ENCODE results near the gene GRK7.

Gene GRK7, protein sequence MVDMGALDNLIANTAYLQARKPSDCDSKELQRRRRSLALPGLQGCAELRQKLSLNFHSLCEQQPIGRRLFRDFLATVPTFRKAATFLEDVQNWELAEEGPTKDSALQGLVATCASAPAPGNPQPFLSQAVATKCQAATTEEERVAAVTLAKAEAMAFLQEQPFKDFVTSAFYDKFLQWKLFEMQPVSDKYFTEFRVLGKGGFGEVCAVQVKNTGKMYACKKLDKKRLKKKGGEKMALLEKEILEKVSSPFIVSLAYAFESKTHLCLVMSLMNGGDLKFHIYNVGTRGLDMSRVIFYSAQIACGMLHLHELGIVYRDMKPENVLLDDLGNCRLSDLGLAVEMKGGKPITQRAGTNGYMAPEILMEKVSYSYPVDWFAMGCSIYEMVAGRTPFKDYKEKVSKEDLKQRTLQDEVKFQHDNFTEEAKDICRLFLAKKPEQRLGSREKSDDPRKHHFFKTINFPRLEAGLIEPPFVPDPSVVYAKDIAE (N-terminal part only)

DNA sequence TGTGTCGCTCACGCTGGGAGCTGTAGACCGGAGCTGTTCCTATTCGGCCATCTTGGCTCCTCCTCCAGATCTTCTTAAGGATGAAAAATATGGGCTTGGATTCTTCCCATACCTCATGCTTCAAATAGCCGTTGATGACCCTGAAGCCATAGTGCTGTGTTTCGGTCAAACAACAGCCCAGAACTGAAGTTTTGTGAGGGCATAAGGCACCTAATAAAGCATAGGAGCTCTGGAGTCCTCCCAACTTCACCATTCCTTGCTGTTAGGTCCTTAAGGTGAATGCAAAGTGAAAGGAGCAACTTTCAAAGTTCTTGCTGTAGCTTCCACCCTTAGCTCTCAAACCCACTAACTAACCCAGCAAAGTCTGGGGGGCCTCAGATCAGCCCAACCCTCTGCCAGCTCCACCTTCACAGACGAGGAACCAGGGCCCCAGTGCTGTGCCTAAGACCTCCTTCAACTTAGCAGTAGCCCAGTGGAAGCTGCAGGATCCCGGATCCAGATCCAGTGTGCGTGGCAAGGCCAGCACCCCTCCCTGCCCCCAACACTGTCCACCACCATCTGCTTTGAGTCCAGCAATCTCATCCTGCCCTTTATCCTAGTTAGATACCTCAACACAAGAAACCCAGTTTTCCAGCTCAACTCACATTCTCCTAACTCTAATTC lies at the start of gene GRK7:
Gene GRK7, plus strand, starts transcription at position 321 of the 663 bp plus-strand sequence. CDS start 14,877 bp downstream, outside the sequence.
- FAIRE-seq (no peak), DNase-seq (ENCODE audit: low spot score) (no peak)

GRCh38 chr3:141714671-141715070 lies 48.5 kb upstream of the GRK7 start:
- DNase-seq (ENCODE audit: low spot score) (no peak), FAIRE-seq (no peak)

DNA sequence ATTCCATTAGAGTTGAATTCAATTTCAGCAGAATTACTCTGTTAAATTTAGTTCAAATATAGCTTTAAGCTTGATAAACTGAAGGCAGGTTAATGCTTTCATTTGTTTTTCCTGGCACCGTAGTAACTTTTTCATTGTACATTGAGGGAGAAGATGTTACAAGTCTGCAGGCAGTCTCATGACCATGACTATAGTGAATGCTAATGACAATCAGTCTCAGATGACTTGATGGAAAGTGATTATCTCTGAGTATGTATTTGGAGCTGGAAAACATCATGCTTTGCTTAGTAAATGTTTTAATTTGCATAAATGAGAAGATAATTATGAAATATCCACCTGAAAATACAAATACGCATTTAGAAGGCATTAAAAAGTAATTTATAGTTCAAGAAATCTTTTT lies 41.1 kb upstream of the GRK7 start:
- FAIRE-seq (no peak), DNase-seq (ENCODE audit: low spot score) (no peak)

GRCh38 chr3:141722648-141723047 lies 40.6 kb upstream of the GRK7 start:
- FAIRE-seq (no peak), DNase-seq (ENCODE audit: low spot score) (no peak)

GRCh38 chr3:141723255-141723654 lies 40.0 kb upstream of the GRK7 start:
- FAIRE-seq (no peak), DNase-seq (ENCODE audit: low spot score) (no peak)

DNA sequence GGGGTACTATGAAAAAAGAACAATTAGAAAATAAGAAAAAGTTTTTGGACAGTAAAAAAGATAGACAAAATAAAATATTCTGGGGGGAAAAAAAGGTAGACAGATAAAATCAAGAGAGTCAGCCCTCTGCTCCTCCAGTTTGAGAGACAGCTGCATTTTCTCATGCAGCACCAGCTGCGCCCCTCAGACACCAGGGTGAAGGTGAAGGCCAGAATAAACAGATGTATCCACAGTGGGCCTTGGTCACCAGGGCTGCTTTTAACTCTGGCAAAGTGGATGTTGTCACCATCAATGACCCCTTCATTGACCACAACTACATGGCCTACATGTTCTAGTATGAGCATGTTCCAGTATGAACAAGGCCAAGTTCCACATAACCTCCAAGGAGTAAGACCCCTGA lies 39.0 kb upstream of the GRK7 start:
- no peak for FAIRE-seq
- DNase-seq (ENCODE audit: low spot score) = no peak

GRCh38 chr3:141725036-141725435 lies 38.2 kb upstream of the GRK7 start:
- DNase-seq (ENCODE audit: low spot score) = no peak
- FAIRE-seq = no peak

DNA sequence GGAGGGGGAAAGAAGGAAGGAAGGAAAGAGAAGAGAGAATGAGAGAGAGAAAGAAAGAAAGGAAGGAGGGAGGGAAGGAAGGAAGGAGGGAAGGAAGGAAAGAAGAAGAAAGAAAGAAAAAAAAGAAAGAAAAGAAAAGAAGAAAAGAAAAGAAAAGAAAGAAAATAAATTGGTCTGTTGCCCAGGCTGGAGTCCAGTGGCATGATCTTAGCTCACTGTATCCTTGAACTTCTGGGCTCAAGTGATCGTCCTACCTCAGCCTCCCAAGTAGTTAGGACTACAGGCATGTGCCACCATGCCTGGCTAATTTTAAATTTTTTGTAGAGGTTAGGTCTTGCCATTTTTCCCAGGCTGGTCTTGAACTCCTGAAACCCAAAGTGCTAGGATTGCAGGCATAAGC lies 36.7 kb upstream of the GRK7 start:
- no peak for DNase-seq (ENCODE audit: low spot score)
- FAIRE-seq = no peak

GRCh38 chr3:141728355-141728892 lies 34.8 kb upstream of the GRK7 start:
- FAIRE-seq (no peak), DNase-seq (ENCODE audit: low spot score) (no peak)

GRCh38 chr3:141729240-141729639 lies 34.0 kb upstream of the GRK7 start:
- FAIRE-seq (no peak), DNase-seq (ENCODE audit: low spot score) (no peak)

- DNase-seq (ENCODE audit: low spot score) (no peak), FAIRE-seq (no peak)
Observed at GRCh38 chr3:141735176-141735575, 28.0 kb upstream of the GRK7 start.

- DNase-seq (ENCODE audit: low spot score) (no peak), FAIRE-seq (no peak)
Observed at GRCh38 chr3:141735770-141736465, 27.3 kb upstream of the GRK7 start.

DNA sequence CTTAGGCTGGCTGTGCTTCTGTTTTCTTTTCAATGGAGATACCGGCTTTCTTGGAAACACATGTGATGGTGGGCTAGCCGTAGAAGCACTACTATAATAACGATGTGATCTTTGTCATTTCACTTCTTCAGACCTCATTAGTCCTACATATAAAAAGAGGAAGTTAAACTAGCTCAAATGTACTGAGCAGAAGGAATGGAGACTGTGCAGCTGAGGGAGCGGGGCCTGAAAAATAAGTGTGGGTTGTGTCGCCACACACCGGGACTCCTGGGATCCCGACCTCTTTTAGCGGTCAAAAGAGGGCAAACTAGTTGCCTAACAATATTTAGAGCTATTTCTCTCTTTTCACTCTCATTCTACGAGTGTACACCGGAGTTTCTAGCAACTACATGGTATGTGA lies 26.1 kb upstream of the GRK7 start:
- FAIRE-seq (no peak), DNase-seq (ENCODE audit: low spot score) (no peak)

DNA sequence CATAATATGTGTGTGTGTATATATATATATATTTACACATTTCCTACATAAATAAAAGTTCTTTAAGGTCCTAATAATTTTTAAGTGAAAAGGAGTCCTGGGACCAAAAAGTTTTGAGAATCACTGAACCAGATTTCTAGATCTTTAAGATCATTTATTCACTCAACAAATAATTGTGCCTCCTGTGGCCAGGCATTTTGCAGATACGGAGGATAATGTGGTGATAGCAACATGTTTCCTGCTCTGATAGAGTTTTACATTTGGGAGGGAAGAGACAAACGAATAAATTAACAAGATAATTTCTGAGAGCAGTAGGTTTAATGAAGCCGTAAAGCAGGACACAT lies 25.6 kb upstream of the GRK7 start:
- DNase-seq (ENCODE audit: low spot score) (no peak), FAIRE-seq (no peak)

DNA sequence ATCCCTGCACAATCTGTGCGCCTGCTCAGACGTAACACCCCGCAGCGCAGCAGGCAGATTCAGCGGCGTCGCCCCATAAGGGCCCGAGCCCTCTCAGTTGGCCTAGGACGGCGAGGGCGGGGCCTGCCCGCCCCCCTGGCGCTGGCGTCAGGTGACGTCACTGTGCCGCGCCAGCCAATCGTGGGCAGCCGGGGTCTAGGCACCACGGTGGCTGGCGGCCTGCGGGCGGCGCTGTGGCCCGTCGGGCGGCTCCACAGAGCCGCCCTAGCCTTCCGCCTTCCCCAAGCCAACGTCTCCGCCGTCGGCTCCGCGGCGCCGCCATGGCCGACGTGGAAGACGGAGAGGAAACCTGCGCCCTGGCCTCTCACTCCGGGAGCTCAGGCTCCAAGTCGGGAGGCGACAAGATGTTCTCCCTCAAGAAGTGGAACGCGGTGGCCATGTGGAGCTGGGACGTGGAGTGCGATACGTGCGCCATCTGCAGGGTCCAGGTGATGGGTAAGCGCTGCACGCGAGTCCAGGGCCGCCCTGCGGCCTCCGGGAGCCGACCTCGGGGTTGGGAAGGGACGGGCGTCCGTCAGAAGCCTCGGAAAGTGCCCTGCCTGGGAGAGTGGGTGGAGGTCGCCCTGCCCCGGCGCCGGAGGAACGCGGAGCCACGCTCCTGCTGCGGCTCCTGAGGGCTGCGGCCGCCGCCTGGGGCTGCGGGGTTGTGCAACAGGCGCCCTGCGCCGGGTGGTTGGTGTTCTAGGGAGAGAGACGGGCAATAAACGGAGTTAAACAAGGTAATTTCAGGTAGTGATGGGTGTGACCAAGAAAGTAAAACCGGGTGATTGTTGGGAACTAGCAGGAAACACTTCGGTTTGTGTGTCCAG lies 25.0 kb upstream of the GRK7 start, which contains the start of gene RNF7:
Gene RNF7, plus strand, starts transcription at position 277 of the 869 bp plus-strand sequence. Its CDS starts 44 bp downstream, at position 321.
- FAIRE-seq (peak; percentile 32), DNase-seq (ENCODE audit: low spot score) (peak; percentile 95)

- DNase-seq (ENCODE audit: low spot score) (peak; percentile 16), FAIRE-seq (no peak)
Observed at GRCh38 chr3:141738891-141739363, 24.3 kb upstream of the GRK7 start.

GRCh38 chr3:141739731-141740130 lies 23.5 kb upstream of the GRK7 start:
- DNase-seq (ENCODE audit: low spot score) = no peak
- FAIRE-seq = no peak

DNA sequence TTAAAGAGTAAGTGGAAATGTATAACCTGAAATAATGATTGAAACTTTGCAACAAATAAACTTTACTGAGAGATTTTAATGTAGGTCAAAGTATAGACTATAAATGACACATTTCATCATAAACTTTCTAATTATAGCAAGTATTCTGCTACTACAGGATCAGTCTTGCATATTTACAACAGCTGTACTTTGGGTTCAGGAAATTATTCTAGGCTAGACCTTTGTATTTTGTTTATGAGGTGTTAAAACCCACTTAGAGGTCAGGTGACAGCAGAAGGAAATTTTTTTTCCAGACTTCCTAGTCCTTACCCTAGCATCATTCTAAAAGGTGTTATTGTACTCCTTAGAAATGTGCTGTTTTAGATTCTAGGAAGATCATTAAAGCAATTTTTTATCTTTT lies 22.9 kb upstream of the GRK7 start:
- DNase-seq (ENCODE audit: low spot score) (no peak), FAIRE-seq (no peak)

DNA sequence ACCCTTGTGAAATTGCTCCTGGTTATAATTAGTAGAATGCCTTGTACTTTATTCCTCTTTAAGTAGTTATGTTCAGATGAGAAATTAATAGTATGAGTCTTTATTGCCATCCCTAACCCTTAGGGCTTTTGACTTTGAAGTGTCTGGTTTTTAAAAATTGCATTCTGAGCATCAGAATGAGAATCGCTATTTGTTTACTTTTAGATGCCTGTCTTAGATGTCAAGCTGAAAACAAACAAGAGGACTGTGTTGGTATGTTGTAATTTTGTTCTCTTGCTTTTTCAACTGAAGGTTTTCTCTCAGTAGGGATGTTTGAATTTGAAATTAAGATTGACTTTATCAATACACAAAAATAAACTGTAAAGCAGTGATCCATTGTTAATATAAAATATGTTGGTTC lies 19.9 kb upstream of the GRK7 start:
- no peak for FAIRE-seq
- no peak for DNase-seq (ENCODE audit: low spot score)

DNA sequence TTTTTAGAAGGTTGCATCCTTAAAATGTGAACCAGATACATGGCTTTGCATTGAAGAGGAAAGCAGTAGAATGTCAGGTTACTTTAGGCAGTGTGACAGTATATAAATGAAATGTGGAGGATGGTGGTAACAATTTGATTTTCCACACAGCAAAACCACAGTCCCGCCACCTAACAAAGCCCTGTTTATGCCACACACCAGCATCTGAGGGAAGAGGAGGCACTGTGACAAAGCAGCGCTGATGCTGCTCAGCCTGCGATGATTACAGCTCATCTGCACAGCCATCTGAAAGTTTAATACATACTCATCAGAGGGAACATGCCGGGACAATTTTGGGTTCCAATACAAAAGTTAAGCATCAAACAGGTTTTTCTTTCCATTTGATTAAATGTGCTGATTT lies 16.2 kb upstream of the GRK7 start:
- FAIRE-seq (no peak), DNase-seq (ENCODE audit: low spot score) (no peak)

DNA sequence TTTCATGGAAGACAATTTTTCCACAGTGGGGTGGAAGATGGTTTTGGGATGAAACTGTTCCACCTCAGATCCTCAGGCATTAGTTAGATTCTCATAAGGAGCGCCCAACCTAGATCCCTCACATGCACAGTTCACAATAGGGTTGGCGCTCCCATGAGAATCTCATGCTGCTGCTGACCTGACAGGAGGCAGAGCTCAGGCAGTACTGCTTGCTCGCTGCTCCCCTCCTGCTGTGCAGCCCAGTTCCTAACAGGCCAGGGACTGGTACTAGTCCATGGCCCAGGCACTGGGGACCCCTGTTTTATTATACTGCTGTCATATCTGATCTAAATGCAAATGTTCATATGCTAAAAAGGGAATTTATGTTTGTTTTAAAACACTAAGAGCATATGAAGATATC lies 9.8 kb upstream of the GRK7 start:
- DNase-seq (ENCODE audit: low spot score) (no peak), FAIRE-seq (no peak)
